K562 (cell line): ENCODE measurements around the gene PGP.

Experiments used
- CEBPB ChIP-seq: fragments of 450-650 bp; IDR thresholded peaks from 2 replicates; pipeline ENCODE4 v1.6.1; 2016; ENCODE audit warnings: missing genetic modification characterization, missing compliant biosample characterization
- HNRNPH1 ChIP-seq: fragments of 200-400 bp; formaldehyde crosslinking; optimal IDR thresholded peaks from 2 replicates; pipeline ENCODE3; 2017; ENCODE audit warnings: low read depth, mild to moderate bottlenecking, low read length, moderate library complexity
- JUND ChIP-seq, 2 experiments: IDR thresholded peaks; 2 replicates in 1 of 2; 3 replicates in 1 of 2; pipeline ENCODE4 v1.6.1; 2011; ENCODE audit warnings: borderline replicate concordance in 2 of 2, low read depth in 2 of 2, low read length in 2 of 2, improper control_type of control experiment in 1 of 2, missing biosample characterization in 1 of 2, missing genetic modification characterization in 1 of 2, missing genetic modification reagents in 1 of 2
- MAZ ChIP-seq, 2 experiments: fragments of 450-650 bp in 1 of 2; sonication (generic) in 1 of 2; formaldehyde crosslinking; IDR thresholded peaks in 1 of 2; conservative IDR thresholded peaks in 1 of 2; 2 replicates each; pipeline versions ENCODE4 v1.4.0 to v1.5.0; 2020; ENCODE audit warnings: mild to moderate bottlenecking in 1 of 2, missing genetic modification reagents in 1 of 2
- NUFIP1 ChIP-seq: fragments of 450-650 bp; IDR thresholded peaks from 2 replicates; pipeline ENCODE4 v1.6.1; 2018; ENCODE audit not compliant: partially characterized antibody
- POLR2A ChIP-seq: fragments of 450-650 bp; conservative IDR thresholded peaks from 2 replicates; pipeline ENCODE4 v1.6.1; 2016
- TAF1 ChIP-seq: IDR thresholded peaks from 2 replicates; pipeline ENCODE4 v1.6.1; 2011; ENCODE audit warnings: mild to moderate bottlenecking, low read length, moderate library complexity; ENCODE audit not compliant: insufficient read depth, control insufficient read depth, severe bottlenecking; ENCODE audit errors: extremely low read depth
- YY1 ChIP-seq, 3 experiments: IDR thresholded peaks; 2 replicates each; pipeline ENCODE4 v1.6.1; 2011; ENCODE audit warnings: low read length in 2 of 3, mild to moderate bottlenecking in 2 of 3, moderate library complexity in 2 of 3, borderline replicate concordance in 1 of 3, control low read depth in 1 of 3, low read depth in 1 of 3; ENCODE audit not compliant: insufficient read depth in 3 of 3, insufficient replicate concordance in 2 of 3, control insufficient read depth in 1 of 3, insufficient read length in 1 of 3; ENCODE audit errors: extremely low read depth in 1 of 3
- ZBTB2 ChIP-seq: fragments of 450-650 bp; IDR thresholded peaks from 2 replicates; pipeline ENCODE4 v1.6.1; 2016; ENCODE audit warnings: antibody characterized with exemption
- ZNF274 ChIP-seq: IDR thresholded peaks from 2 replicates; pipeline ENCODE4 v1.6.1; 2011; ENCODE audit warnings: low read depth, mild to moderate bottlenecking, low read length, moderate library complexity, borderline replicate concordance
- TF ChIP-seq, protein P1 (sequence below): fragments of 250-450 bp; sonication (Bioruptor Pico); IDR thresholded peaks from 2 replicates; pipeline ENCODE4 v1.8.0; 2021; ENCODE audit warnings: borderline replicate concordance, mild to moderate bottlenecking, moderate library complexity; ENCODE audit not compliant: poor library complexity, severe bottlenecking

- no peak for TF ChIP-seq NUFIP1
- no peak for TF ChIP-seq POLR2A
- TF ChIP-seq MAZ (CRISPR knock-in tag; conservative IDR thresholded peaks at IDR 0.05 in 1 of 2, IDR thresholded peaks at IDR 0.05 in 1 of 2) = no peak
- TF ChIP-seq HNRNPH1 = no peak
- TF ChIP-seq, protein P1, sequence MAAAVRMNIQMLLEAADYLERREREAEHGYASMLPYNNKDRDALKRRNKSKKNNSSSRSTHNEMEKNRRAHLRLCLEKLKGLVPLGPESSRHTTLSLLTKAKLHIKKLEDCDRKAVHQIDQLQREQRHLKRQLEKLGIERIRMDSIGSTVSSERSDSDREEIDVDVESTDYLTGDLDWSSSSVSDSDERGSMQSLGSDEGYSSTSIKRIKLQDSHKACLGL = no peak
- no peak for TF ChIP-seq ZNF274
- TF ChIP-seq ZBTB2 = no peak
- no peak for TF ChIP-seq TAF1
- TF ChIP-seq YY1 (IDR thresholded peaks at IDR 0.05; ENCODE audit: borderline replicate concordance in 1 of 3, control insufficient read depth in 1 of 3, extremely low read depth in 1 of 3, insufficient read depth in 3 of 3, insufficient read length in 1 of 3, insufficient replicate concordance in 2 of 3, low read depth in 1 of 3, low read length in 2 of 3) = peak in 2 of 3 experiments; percentile 5 to 71
- no peak for TF ChIP-seq CEBPB (tag)
- no peak for TF ChIP-seq JUND (IDR thresholded peaks at IDR 0.05; ENCODE audit: borderline replicate concordance, low read depth, low read length)
- no peak for TF ChIP-seq JUND (tag; IDR thresholded peaks at IDR 0.05; ENCODE audit: borderline replicate concordance, low read depth, low read length)
These were observed at the start of gene PGP for GRCh38 chr16:2214719-2214968.
